HEK293 (cell line): ENCODE results near the gene DSEL.

Experiments used
- YY1 ChIP-seq: fragments of 450-650 bp; formaldehyde crosslinking; IDR thresholded peaks from 2 replicates; pipeline ENCODE4 v1.5.1; 2018; ENCODE audit warnings: missing biosample characterization, missing genetic modification characterization
- ZFP37 ChIP-seq: fragments of 450-650 bp; formaldehyde crosslinking; IDR thresholded peaks from 2 replicates; pipeline ENCODE4 v1.5.1; 2016; ENCODE audit warnings: missing biosample characterization, missing genetic modification characterization
- ZNF132 ChIP-seq: fragments of 450-650 bp; formaldehyde crosslinking; IDR thresholded peaks from 2 replicates; pipeline ENCODE4 v1.5.1; 2017; ENCODE audit warnings: missing biosample characterization, missing genetic modification characterization, borderline replicate concordance
- ZNF274 ChIP-seq, 2 experiments: fragments of 200-500 bp in 1 of 2; fragments of 450-650 bp in 1 of 2; sonication (Bioruptor generic) in 1 of 2; formaldehyde crosslinking in 1 of 2; IDR thresholded peaks; 2 replicates each; pipeline versions ENCODE4 v1.5.1 to v1.6.1; 2014 to 2016; ENCODE audit warnings: borderline replicate concordance in 1 of 2, inconsistent platforms in 1 of 2, low read length in 1 of 2, missing biosample characterization in 1 of 2, missing genetic modification characterization in 1 of 2
- ZNF335 ChIP-seq: fragments of 450-650 bp; formaldehyde crosslinking; conservative IDR thresholded peaks from 2 replicates; pipeline ENCODE4 v1.5.1; 2016; ENCODE audit warnings: missing biosample characterization, missing genetic modification characterization
- ZNF514 ChIP-seq: fragments of 450-650 bp; formaldehyde crosslinking; IDR thresholded peaks from 2 replicates; pipeline ENCODE4 v1.5.1; 2016; ENCODE audit warnings: missing biosample characterization, missing genetic modification characterization
- TF ChIP-seq, protein P1 (sequence below): fragments of 450-650 bp; formaldehyde crosslinking; IDR thresholded peaks from 2 replicates; pipeline ENCODE4 v1.5.1; 2016; ENCODE audit warnings: missing biosample characterization, missing genetic modification characterization
- TF ChIP-seq, protein P2 (sequence below): fragments of 450-650 bp; formaldehyde crosslinking; IDR thresholded peaks from 2 replicates; pipeline ENCODE4 v1.5.1; 2016; ENCODE audit warnings: missing biosample characterization, missing genetic modification characterization, low read depth
- TF ChIP-seq, protein P3 (sequence below): fragments of 450-650 bp; formaldehyde crosslinking; IDR thresholded peaks from 2 replicates; pipeline ENCODE4 v1.5.1; 2016; ENCODE audit warnings: missing biosample characterization, missing genetic modification characterization, borderline replicate concordance
- TF ChIP-seq, protein P4 (sequence below): IDR thresholded peaks from 2 replicates; pipeline ENCODE4 v1.6.1; 2011; ENCODE audit warnings: mild to moderate bottlenecking, low read depth, low read length, borderline replicate concordance
- TF ChIP-seq, protein P5 (sequence below): sonication (generic); formaldehyde crosslinking; IDR thresholded peaks from 2 replicates; pipeline ENCODE4 v1.8.1; 2022; ENCODE audit warnings: mild to moderate bottlenecking, moderate library complexity, missing genetic modification reagents

DNA sequence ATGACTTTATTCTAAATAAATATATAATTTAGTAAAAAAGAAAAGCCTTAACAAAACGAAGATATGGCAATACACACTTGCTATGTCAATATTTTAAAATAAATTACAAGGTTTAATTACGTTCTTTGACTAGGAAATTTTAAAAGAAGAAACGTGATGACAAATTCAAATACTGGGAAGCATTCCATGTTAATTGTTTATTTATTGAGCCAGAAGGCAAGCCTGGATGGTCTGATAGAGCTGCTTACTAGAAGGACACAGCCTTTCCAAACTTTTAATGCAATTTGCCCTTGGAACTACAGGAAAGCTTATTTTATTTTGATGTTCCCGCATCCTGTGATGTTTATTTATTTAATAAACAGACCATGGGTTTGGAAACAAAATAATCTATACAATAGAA is 33.4 kb upstream of the DSEL start:
- TF ChIP-seq ZNF274 (IDR thresholded peaks at IDR 0.05; ENCODE audit: low read length) (no peak), ZNF274 (tag by site-specific recombination; IDR thresholded peaks at IDR 0.05; ENCODE audit: borderline replicate concordance) (no peak), ZNF132 (no peak), ZFP37 (tag by site-specific recombination) (no peak), YY1 (tag by site-specific recombination) (no peak), ZNF514 (tag by site-specific recombination) (no peak), ZNF335 (tag by site-specific recombination) (no peak)
- TF ChIP-seq, protein P1, sequence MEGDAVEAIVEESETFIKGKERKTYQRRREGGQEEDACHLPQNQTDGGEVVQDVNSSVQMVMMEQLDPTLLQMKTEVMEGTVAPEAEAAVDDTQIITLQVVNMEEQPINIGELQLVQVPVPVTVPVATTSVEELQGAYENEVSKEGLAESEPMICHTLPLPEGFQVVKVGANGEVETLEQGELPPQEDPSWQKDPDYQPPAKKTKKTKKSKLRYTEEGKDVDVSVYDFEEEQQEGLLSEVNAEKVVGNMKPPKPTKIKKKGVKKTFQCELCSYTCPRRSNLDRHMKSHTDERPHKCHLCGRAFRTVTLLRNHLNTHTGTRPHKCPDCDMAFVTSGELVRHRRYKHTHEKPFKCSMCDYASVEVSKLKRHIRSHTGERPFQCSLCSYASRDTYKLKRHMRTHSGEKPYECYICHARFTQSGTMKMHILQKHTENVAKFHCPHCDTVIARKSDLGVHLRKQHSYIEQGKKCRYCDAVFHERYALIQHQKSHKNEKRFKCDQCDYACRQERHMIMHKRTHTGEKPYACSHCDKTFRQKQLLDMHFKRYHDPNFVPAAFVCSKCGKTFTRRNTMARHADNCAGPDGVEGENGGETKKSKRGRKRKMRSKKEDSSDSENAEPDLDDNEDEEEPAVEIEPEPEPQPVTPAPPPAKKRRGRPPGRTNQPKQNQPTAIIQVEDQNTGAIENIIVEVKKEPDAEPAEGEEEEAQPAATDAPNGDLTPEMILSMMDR (tag by site-specific recombination) = no peak
- TF ChIP-seq, protein P2, sequence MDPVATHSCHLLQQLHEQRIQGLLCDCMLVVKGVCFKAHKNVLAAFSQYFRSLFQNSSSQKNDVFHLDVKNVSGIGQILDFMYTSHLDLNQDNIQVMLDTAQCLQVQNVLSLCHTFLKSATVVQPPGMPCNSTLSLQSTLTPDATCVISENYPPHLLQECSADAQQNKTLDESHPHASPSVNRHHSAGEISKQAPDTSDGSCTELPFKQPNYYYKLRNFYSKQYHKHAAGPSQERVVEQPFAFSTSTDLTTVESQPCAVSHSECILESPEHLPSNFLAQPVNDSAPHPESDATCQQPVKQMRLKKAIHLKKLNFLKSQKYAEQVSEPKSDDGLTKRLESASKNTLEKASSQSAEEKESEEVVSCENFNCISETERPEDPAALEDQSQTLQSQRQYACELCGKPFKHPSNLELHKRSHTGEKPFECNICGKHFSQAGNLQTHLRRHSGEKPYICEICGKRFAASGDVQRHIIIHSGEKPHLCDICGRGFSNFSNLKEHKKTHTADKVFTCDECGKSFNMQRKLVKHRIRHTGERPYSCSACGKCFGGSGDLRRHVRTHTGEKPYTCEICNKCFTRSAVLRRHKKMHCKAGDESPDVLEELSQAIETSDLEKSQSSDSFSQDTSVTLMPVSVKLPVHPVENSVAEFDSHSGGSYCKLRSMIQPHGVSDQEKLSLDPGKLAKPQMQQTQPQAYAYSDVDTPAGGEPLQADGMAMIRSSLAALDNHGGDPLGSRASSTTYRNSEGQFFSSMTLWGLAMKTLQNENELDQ (tag by site-specific recombination) = no peak
- TF ChIP-seq, protein P3, sequence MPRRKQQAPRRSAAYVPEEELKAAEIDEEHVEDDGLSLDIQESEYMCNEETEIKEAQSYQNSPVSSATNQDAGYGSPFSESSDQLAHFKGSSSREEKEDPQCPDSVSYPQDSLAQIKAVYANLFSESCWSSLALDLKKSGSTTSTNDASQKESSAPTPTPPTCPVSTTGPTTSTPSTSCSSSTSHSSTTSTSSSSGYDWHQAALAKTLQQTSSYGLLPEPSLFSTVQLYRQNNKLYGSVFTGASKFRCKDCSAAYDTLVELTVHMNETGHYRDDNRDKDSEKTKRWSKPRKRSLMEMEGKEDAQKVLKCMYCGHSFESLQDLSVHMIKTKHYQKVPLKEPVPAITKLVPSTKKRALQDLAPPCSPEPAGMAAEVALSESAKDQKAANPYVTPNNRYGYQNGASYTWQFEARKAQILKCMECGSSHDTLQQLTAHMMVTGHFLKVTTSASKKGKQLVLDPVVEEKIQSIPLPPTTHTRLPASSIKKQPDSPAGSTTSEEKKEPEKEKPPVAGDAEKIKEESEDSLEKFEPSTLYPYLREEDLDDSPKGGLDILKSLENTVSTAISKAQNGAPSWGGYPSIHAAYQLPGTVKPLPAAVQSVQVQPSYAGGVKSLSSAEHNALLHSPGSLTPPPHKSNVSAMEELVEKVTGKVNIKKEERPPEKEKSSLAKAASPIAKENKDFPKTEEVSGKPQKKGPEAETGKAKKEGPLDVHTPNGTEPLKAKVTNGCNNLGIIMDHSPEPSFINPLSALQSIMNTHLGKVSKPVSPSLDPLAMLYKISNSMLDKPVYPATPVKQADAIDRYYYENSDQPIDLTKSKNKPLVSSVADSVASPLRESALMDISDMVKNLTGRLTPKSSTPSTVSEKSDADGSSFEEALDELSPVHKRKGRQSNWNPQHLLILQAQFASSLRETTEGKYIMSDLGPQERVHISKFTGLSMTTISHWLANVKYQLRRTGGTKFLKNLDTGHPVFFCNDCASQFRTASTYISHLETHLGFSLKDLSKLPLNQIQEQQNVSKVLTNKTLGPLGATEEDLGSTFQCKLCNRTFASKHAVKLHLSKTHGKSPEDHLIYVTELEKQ (tag by site-specific recombination) = no peak
- TF ChIP-seq, protein P4, sequence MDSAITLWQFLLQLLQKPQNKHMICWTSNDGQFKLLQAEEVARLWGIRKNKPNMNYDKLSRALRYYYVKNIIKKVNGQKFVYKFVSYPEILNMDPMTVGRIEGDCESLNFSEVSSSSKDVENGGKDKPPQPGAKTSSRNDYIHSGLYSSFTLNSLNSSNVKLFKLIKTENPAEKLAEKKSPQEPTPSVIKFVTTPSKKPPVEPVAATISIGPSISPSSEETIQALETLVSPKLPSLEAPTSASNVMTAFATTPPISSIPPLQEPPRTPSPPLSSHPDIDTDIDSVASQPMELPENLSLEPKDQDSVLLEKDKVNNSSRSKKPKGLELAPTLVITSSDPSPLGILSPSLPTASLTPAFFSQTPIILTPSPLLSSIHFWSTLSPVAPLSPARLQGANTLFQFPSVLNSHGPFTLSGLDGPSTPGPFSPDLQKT = no peak
- TF ChIP-seq, protein P5, sequence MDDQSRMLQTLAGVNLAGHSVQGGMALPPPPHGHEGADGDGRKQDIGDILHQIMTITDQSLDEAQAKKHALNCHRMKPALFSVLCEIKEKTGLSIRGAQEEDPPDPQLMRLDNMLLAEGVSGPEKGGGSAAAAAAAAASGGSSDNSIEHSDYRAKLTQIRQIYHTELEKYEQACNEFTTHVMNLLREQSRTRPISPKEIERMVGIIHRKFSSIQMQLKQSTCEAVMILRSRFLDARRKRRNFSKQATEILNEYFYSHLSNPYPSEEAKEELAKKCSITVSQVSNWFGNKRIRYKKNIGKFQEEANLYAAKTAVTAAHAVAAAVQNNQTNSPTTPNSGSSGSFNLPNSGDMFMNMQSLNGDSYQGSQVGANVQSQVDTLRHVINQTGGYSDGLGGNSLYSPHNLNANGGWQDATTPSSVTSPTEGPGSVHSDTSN = no peak
